Measurements from ENCODE around the gene SLC5A10.

DNA sequence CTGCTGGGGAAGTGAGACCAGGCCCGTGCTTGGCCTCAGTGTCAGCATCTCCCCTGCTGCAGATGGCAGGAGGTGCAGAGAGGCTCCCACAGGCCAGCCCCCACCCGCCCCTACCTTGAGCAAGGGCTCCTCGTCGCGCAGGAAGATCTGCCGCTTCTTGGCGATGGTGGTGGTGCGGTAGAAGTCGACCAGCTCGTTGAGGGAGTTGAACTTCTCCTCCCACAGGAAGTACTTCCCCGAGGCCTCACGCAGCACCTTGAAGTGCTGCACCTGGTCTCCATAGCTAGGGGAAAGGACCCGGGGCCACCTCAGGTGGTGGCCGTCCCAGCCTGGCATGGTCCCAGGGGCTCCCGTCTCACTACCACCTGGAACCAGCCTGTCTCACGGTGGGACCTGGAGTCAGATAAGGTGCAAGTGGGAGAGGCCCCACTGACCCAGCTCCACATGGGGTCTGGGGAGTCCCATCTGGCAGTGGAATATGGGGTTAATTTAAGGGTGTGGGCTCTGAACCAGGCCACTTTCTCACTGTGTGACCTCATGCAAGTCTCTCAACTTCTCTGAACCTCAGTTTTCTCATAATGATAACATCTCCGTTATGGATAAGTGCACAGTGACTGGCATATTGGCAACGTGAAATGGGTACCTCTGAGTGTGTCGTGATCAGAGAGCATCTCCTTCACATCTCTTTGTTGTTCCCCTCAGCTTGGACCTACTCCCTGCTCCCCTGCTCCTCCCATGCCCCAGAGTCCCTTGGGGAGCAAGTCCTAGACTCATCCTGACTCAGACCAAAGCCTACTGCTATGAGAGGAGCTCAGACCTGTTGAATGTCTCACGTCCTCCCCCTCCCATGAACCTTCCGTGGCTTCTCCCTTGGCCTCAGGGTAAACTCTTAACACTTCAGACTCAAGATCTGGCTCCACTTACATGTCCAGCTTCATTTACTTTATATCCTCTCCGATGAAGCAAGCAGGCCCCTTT lies 72.4 kb downstream of the SLC5A10 start:
- TF ChIP-seq POLR2A (IDR thresholded peaks at IDR 0.05; ENCODE audit: low read depth) (no peak), EP300 (IDR thresholded peaks at IDR 0.05) (no peak)
- TF ChIP-seq, protein P1, sequence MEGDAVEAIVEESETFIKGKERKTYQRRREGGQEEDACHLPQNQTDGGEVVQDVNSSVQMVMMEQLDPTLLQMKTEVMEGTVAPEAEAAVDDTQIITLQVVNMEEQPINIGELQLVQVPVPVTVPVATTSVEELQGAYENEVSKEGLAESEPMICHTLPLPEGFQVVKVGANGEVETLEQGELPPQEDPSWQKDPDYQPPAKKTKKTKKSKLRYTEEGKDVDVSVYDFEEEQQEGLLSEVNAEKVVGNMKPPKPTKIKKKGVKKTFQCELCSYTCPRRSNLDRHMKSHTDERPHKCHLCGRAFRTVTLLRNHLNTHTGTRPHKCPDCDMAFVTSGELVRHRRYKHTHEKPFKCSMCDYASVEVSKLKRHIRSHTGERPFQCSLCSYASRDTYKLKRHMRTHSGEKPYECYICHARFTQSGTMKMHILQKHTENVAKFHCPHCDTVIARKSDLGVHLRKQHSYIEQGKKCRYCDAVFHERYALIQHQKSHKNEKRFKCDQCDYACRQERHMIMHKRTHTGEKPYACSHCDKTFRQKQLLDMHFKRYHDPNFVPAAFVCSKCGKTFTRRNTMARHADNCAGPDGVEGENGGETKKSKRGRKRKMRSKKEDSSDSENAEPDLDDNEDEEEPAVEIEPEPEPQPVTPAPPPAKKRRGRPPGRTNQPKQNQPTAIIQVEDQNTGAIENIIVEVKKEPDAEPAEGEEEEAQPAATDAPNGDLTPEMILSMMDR (IDR thresholded peaks at IDR 0.05): no peak

All from esophagus muscularis mucosa (tissue), 4 donors.